WTC11 (cell line): Measurements from ENCODE around the gene PGBD5.

Source experiments
- CREB1 ChIP-seq: sonication (generic); formaldehyde crosslinking; IDR thresholded peaks from 2 replicates; pipeline ENCODE4 v1.8.0; 2023; ENCODE audit warnings: mild to moderate bottlenecking, missing genetic modification reagents
- ESRRA ChIP-seq: sonication (generic); formaldehyde crosslinking; IDR thresholded peaks from 2 replicates; pipeline ENCODE4 v1.8.1; 2022; ENCODE audit warnings: mild to moderate bottlenecking, missing genetic modification reagents, borderline replicate concordance
- IRF2 ChIP-seq: sonication (generic); formaldehyde crosslinking; IDR thresholded peaks from 2 replicates; pipeline ENCODE4 v1.8.0; 2022; ENCODE audit warnings: low read depth, missing genetic modification reagents, borderline replicate concordance
- MXD4 ChIP-seq: fragments of 250-450 bp; sonication (Bioruptor Pico); IDR thresholded peaks from 2 replicates; pipeline ENCODE4 v1.8.0; 2021; ENCODE audit warnings: mild to moderate bottlenecking, moderate library complexity, borderline replicate concordance
- OVOL2 ChIP-seq: fragments of 250-450 bp; sonication (Bioruptor Pico); IDR thresholded peaks from 2 replicates; pipeline ENCODE4 v1.9.0; 2021; ENCODE audit warnings: mild to moderate bottlenecking, borderline replicate concordance
- ZNF121 ChIP-seq: sonication (generic); formaldehyde crosslinking; IDR thresholded peaks from 2 replicates; pipeline ENCODE4 v1.8.0; 2023; ENCODE audit warnings: missing genetic modification reagents
- ZNF232 ChIP-seq: sonication (generic); formaldehyde crosslinking; IDR thresholded peaks from 2 replicates; pipeline ENCODE4 v1.8.0; 2022; ENCODE audit warnings: mild to moderate bottlenecking, missing genetic modification reagents
- TF ChIP-seq, protein P1 (sequence below): fragments of 200-600 bp; IDR thresholded peaks from 2 replicates; pipeline ENCODE4 v1.8.0; 2022; ENCODE audit warnings: antibody characterized with exemption
- TF ChIP-seq, protein P2 (sequence below): fragments of 250-450 bp; sonication (Bioruptor Pico); IDR thresholded peaks from 2 replicates; pipeline ENCODE4 v1.9.0; 2021; ENCODE audit warnings: mild to moderate bottlenecking, borderline replicate concordance
- TF ChIP-seq, protein P3 (sequence below): fragments of 250-450 bp; sonication (Bioruptor Pico); conservative IDR thresholded peaks from 2 replicates; pipeline ENCODE4 v1.9.0; 2021; ENCODE audit warnings: mild to moderate bottlenecking

DNA sequence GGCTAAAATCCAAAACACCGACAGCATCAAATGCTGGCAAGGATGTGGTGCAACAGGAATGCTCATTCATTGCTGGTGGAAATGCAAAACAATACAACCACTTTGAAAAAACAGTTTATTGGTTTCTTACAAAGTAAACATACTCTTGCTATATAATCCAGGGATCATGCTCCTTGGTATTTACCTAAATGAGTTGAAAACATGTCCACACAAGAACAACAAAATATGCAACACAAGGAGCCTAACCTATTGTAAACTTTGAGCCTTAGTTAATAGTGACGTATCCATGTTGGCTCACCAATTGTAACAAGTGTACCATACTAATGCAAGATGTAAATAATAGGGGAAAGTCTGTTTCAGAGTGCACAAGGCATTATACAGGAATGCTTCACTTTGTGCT, 37.2 kb upstream of the PGBD5 start:
- TF ChIP-seq MXD4 (CRISPR knock-in tag) (no peak), CREB1 (CRISPR knock-in tag) (no peak), OVOL2 (no peak), IRF2 (CRISPR knock-in tag) (no peak), ESRRA (no peak), ZNF121 (CRISPR knock-in tag) (no peak), ZNF232 (CRISPR knock-in tag) (no peak)
- TF ChIP-seq, protein P1, sequence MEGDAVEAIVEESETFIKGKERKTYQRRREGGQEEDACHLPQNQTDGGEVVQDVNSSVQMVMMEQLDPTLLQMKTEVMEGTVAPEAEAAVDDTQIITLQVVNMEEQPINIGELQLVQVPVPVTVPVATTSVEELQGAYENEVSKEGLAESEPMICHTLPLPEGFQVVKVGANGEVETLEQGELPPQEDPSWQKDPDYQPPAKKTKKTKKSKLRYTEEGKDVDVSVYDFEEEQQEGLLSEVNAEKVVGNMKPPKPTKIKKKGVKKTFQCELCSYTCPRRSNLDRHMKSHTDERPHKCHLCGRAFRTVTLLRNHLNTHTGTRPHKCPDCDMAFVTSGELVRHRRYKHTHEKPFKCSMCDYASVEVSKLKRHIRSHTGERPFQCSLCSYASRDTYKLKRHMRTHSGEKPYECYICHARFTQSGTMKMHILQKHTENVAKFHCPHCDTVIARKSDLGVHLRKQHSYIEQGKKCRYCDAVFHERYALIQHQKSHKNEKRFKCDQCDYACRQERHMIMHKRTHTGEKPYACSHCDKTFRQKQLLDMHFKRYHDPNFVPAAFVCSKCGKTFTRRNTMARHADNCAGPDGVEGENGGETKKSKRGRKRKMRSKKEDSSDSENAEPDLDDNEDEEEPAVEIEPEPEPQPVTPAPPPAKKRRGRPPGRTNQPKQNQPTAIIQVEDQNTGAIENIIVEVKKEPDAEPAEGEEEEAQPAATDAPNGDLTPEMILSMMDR = no peak
- TF ChIP-seq, protein P2, sequence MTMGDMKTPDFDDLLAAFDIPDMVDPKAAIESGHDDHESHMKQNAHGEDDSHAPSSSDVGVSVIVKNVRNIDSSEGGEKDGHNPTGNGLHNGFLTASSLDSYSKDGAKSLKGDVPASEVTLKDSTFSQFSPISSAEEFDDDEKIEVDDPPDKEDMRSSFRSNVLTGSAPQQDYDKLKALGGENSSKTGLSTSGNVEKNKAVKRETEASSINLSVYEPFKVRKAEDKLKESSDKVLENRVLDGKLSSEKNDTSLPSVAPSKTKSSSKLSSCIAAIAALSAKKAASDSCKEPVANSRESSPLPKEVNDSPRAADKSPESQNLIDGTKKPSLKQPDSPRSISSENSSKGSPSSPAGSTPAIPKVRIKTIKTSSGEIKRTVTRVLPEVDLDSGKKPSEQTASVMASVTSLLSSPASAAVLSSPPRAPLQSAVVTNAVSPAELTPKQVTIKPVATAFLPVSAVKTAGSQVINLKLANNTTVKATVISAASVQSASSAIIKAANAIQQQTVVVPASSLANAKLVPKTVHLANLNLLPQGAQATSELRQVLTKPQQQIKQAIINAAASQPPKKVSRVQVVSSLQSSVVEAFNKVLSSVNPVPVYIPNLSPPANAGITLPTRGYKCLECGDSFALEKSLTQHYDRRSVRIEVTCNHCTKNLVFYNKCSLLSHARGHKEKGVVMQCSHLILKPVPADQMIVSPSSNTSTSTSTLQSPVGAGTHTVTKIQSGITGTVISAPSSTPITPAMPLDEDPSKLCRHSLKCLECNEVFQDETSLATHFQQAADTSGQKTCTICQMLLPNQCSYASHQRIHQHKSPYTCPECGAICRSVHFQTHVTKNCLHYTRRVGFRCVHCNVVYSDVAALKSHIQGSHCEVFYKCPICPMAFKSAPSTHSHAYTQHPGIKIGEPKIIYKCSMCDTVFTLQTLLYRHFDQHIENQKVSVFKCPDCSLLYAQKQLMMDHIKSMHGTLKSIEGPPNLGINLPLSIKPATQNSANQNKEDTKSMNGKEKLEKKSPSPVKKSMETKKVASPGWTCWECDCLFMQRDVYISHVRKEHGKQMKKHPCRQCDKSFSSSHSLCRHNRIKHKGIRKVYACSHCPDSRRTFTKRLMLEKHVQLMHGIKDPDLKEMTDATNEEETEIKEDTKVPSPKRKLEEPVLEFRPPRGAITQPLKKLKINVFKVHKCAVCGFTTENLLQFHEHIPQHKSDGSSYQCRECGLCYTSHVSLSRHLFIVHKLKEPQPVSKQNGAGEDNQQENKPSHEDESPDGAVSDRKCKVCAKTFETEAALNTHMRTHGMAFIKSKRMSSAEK = no peak
- TF ChIP-seq, protein P3, sequence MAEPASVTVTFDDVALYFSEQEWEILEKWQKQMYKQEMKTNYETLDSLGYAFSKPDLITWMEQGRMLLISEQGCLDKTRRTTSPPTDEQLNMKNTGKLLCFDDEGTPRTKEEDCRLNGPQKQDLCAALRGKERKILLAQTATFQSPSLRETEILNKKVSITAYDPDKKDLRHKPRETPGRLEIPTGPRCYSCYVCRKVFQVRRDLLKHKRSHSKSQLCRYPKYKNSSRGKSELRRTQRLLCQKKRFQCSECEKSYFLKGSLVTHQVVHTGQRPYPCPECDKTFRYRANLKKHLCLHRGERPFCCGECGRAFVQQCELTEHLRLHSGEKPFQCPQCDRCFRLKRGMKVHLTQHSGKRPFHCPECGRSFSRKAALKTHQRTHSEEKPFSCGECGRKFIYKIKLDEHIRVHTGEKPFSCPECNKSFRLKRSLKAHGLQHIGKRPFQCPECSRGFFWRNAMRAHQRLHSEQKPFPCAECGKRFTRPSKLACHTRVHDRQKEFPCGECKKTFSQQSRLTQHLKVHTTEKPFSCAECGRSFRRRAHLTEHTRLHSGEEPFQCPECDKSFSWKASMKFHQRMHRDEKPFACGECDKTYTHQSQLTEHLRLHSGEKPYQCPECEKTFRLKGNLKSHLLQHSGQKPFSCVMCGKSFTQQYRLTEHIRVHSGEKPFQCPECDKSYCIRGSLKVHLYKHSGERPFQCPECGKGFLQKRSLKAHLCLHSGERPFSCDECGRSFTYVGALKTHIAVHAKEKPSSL (CRISPR knock-in tag) = no peak
